ACC112 (cell line): ENCODE data around the gene ID3.

Experiments used
- H2AFZ ChIP-seq: fragments of 200-600 bp; sonication (generic); one replicate; pipeline ENCODE4 v1.6.0; 2017; ENCODE audit warnings: antibody characterized with exemption, low read length; ENCODE audit not compliant: unreplicated experiment
- H3K27ac ChIP-seq: fragments of 200-600 bp; sonication (generic); 2 replicates; pipeline ENCODE4 v1.5.1; 2014; ENCODE audit warnings: low read depth, mild to moderate bottlenecking, antibody characterized with exemption, low read length, moderate library complexity
- H3K27me3 ChIP-seq: fragments of 200-600 bp; sonication (generic); 2 replicates; pipeline ENCODE4 v1.6.1; 2014; ENCODE audit warnings: mild to moderate bottlenecking, antibody characterized with exemption, low read length, moderate library complexity, mixed read lengths; ENCODE audit not compliant: insufficient read depth
- H3K36me3 ChIP-seq: fragments of 200-600 bp; sonication (generic); 2 replicates; pipeline ENCODE4 v1.6.1; 2016; ENCODE audit warnings: mild to moderate bottlenecking, antibody characterized with exemption, low read length, moderate library complexity, mixed read lengths; ENCODE audit not compliant: insufficient read depth
- H3K4me1 ChIP-seq: fragments of 200-600 bp; sonication (generic); one replicate; pipeline ENCODE4 v1.6.1; 2016; ENCODE audit warnings: low read length, mixed read lengths; ENCODE audit not compliant: insufficient read depth, unreplicated experiment, control insufficient read depth
- H3K4me3 ChIP-seq: fragments of 200-600 bp; sonication (generic); 2 replicates; pipeline ENCODE4 v1.5.1; 2014; ENCODE audit warnings: mild to moderate bottlenecking, low read depth, low read length
- H3K79me2 ChIP-seq: fragments of 200-600 bp; sonication (generic); one replicate; pipeline ENCODE4 v1.6.0; 2016; ENCODE audit warnings: low read length; ENCODE audit not compliant: control insufficient read depth, unreplicated experiment, insufficient read depth

ID3 gene

GRCh38 chr1:23573574-23574182, 14.4 kb upstream of the ID3 start:
- Histone ChIP-seq H3K27me3 (no peaks in the 10 kb centered on the region), H3K36me3 (no peaks in the 10 kb centered on the region), H3K4me1 (peaks cover 37% of the 10 kb centered on the region), H3K4me3 (no peak overlapping the region), H2AFZ (no peak overlapping the region), H3K27ac (no peak overlapping the region), H3K79me2 (no peaks in the 10 kb centered on the region)

DNA sequence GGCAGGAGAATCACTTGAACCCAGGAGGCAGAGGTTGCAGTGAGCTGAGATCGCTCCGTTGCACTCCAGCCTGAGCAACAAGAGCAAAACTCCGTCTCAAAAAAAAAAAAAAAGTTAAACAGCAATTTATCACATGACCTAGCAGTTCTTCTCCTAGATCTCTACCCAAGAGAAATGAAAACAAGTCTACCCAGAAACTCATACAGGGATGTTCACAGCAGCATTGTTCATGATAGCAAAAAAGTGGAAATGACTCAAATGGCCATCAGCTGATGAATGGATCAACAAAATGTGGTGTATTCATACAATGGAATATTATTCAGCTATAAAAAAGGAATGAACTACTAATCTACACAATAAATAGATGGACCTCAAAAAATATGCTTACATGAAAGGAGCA, 12.2 kb upstream of the ID3 start:
- H3K4me3 ChIP-seq: no peak overlapping the region
- H3K36me3 ChIP-seq: no peaks in the 10 kb centered on the region
- no peaks in the 10 kb centered on the region for H3K27me3 ChIP-seq
- peaks cover 18% of the 10 kb centered on the region for H3K4me1 ChIP-seq
- H3K79me2 ChIP-seq: no peaks in the 10 kb centered on the region
- H2AFZ ChIP-seq: no peak overlapping the region
- H3K27ac ChIP-seq: no peak overlapping the region

DNA sequence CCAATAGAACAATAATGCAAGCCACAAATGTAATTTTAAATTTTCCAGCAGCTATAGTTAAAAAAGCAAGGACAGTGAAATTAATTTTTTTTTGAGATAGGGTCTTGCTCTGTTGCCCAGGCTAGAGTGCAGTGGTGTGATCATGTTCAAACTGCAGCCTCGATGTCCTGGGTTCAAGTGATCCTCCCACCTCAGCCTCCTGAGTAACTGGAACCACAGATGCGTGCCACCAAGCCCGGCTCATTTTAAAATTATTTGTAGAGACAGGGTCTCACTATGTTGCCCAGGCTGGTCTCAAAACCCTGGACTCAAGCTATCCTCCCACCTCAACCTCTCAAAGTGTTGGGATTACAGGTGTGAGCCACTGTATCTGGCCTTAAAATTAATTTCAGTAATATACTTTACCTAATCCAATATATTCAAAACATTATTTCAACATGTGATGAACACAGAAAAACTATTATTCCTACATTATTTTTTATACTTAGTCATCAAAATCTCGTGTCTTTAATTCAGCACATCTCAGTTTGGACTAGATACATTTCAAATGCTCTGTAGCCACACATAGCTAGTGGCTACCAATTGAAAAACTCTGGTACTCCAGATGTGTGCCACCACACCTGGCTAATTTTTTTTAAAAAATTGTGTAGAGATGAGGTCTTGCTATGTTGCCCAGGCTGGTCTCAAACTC, 10.8 kb upstream of the ID3 start:
- Histone ChIP-seq H2AFZ (no peak overlapping the region), H3K36me3 (no peaks in the 10 kb centered on the region), H3K4me3 (no peak overlapping the region), H3K79me2 (no peaks in the 10 kb centered on the region), H3K27ac (no peak overlapping the region), H3K4me1 (peaks cover 6% of the 10 kb centered on the region), H3K27me3 (no peaks in the 10 kb centered on the region)

DNA sequence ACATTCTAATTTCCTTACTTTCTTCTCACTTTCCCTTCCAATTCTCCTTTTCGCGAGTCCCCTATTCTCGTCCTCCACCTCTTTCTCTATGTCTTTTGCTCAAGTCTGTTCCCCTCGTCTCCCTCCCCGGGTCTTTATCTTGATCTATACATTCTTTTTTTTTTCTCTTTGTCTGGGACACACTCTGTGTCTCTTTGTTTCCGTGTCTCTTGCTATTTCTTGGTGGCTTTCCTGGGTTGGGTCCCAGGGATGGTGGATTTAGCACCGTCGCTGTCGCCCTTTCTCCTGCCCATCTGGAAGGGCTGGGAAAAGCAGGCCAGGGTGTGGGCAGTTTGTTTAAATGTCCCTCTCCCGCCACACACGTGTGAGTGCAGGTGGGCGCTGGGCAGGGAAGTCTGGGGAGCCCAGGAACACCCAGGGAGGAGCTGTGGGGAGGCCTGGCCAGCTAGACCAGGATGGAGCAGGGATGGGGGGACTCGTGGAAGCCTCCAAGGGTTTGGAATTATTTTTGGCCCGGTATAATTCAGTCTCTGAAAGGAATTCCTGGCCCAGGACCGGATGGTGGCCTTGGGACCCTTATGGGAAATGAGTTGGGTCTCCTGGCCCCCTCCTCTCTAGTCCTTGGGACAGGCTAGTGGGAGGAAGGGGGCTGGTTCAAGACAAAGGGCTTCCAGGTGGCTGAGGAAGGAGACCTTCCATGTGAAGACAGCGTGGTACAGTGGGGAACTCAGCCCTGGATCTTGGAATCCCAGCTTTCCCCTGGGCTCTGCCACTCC, 9.5 kb upstream of the ID3 start:
- Histone ChIP-seq H3K79me2 (no peaks in the 10 kb centered on the region), H2AFZ (peak overlapping the region; percentile 90), H3K4me1 (peaks cover 12% of the 10 kb centered on the region), H3K27me3 (no peaks in the 10 kb centered on the region), H3K27ac (0 out of 2 replicates have a peak overlapping the region, but pooled peaks have one; percentile 20), H3K4me3 (peak overlapping the region; percentile 78), H3K36me3 (no peaks in the 10 kb centered on the region)

DNA sequence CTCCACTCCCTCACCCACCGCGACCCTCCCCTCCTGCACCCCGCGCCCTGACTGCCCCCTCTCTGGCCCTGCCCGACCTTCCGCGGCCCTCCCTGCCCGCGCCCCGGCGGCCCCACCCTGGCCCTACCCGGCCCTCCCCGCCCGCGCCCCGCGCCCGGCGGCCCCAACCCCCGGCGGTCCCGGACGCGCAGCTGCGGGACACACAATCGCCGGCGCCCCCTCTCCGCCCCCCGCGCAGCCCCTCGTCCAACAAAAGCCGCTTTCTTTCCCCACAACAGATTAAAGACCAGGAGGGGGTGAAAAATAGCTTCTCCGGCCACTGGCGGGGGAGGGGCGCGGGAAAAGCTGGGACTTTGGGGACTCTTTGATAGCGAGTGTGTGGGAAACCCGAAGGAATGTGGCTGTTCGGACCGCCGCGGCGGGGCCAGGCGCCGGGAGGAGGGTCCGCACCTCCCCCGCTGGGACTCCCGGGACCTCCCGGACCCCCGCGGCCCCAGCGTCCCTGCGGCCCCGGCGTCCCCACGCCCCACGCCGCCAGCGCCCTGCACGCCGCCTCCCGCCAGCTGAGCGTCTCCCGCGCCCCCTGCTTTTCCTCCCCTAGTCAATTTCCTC, 8.8 kb upstream of the ID3 start:
- Histone ChIP-seq H2AFZ (peak overlapping the region; percentile 90), H3K4me3 (peak overlapping the region; percentile 78), H3K79me2 (no peaks in the 10 kb centered on the region), H3K4me1 (peaks cover 13% of the 10 kb centered on the region), H3K36me3 (no peaks in the 10 kb centered on the region), H3K27me3 (no peaks in the 10 kb centered on the region), H3K27ac (peak overlapping the region; percentile 20; the same call in 1 of the 2 replicates)

DNA sequence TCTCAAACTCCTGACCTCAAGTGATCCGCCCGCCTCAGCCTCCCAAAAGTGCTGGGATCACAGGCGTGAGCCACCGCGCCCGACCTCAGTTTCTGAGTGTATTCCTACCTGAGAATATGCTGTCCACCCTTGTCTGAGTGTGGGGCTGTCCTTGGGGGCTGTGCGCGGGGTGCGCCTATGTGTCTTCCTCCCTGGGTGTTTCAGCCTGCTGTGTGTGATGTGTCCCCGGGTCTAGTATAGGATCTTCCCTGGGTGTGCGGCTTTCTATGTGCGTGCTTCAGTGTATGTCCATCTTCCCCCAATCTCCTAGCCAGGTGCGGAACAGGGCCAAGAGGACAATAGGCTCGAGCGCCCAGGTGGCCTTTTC, 8.3 kb upstream of the ID3 start:
- H2AFZ ChIP-seq: no peak overlapping the region
- H3K4me1 ChIP-seq: peaks cover 17% of the 10 kb centered on the region
- H3K79me2 ChIP-seq: no peaks in the 10 kb centered on the region
- H3K27me3 ChIP-seq: no peaks in the 10 kb centered on the region
- H3K4me3 ChIP-seq: peak overlapping the region; percentile 78
- H3K36me3 ChIP-seq: no peaks in the 10 kb centered on the region
- H3K27ac ChIP-seq: no peak overlapping the region

DNA sequence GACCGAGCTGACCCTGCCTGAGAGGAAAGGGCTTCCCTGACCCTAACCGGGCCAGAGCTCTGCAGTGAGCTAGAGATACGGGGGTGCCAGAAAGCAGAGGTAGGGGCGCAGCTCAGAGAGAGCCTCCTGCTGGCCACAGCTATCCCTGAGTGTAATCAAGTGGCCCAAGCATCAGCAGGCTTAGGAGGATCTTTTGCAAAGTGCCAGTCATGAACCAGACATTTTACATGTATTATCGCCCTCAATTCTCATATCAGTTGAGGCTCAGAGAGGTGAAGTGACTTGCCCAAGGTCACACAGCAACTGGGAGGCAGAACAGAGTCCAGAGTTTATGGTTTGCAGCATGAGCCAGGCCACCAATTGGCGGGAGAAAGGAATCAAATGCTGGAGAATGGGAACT, 7.0 kb upstream of the ID3 start:
- Histone ChIP-seq H3K27me3 (no peaks in the 10 kb centered on the region), H3K4me3 (no peak overlapping the region), H2AFZ (no peak overlapping the region), H3K27ac (no peak overlapping the region), H3K4me1 (peaks cover 26% of the 10 kb centered on the region), H3K36me3 (no peaks in the 10 kb centered on the region), H3K79me2 (no peaks in the 10 kb centered on the region)

GRCh38 chr1:23565776-23566175, 6.5 kb upstream of the ID3 start:
- Histone ChIP-seq H3K4me1 (peaks cover 32% of the 10 kb centered on the region), H3K79me2 (peaks cover 1% of the 10 kb centered on the region), H3K27ac (peak overlapping the region; percentile 40), H2AFZ (no peak overlapping the region), H3K36me3 (no peaks in the 10 kb centered on the region), H3K27me3 (no peaks in the 10 kb centered on the region), H3K4me3 (no peak overlapping the region)

DNA sequence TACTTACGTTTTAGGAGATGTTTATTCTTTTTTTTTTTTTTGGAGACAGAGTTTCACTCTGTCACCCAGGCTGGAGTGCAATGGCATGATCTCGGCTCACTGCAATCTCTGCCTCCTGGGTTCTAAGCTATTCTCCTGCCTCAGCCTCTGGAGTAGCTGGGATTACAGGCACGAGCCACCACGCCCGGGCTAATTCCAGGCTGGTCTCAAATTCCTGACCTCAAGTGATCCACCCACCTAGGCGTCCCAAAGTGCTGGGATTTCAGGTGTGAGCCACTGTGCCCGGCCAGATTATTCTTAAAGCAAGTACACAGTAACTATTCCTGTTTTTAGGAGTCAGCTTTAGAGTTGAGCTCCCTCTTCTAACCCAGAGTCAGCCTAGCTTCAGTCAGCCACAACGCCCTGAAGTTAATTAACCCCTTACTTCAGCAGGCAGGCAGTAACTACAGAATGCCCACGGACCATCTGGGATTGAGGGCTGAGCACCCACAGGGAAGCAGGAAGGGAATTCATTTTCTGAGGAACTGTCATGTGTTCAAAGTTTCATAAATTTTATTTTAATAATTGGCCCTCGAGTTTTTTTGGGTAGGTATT, 5.3 kb upstream of the ID3 start:
- peaks cover 7% of the 10 kb centered on the region for H3K79me2 ChIP-seq
- peaks cover 43% of the 10 kb centered on the region for H3K4me1 ChIP-seq
- no peak overlapping the region for H2AFZ ChIP-seq
- no peaks in the 10 kb centered on the region for H3K27me3 ChIP-seq
- no peak overlapping the region for H3K27ac ChIP-seq
- no peak overlapping the region for H3K4me3 ChIP-seq
- no peaks in the 10 kb centered on the region for H3K36me3 ChIP-seq

- H3K79me2 ChIP-seq: peaks cover 11% of the 10 kb centered on the region
- H3K27ac ChIP-seq: peak overlapping the region; percentile 95
- H3K36me3 ChIP-seq: peaks cover 3% of the 10 kb centered on the region; the same call in 1 of the 2 replicates
- H3K4me3 ChIP-seq: no peak overlapping the region
- no peaks in the 10 kb centered on the region for H3K27me3 ChIP-seq
- peaks cover 39% of the 10 kb centered on the region for H3K4me1 ChIP-seq
- no peak overlapping the region for H2AFZ ChIP-seq
These were observed 4.6 kb upstream of the ID3 start for GRCh38 chr1:23563755-23564374.
